IPS-20b (cell line): ENCODE measurements around the gene MEG3.
"Not testable (repeated sequence)": the region's sequence is repeated elsewhere in the genome, so short reads cannot be mapped to it uniquely, and the experiment has no call there.

Source experiments
- H3K27ac ChIP-seq: one replicate; pipeline ENCODE4 v1.5.1; 2013; ENCODE audit warnings: low read length
- H3K27me3 ChIP-seq: 2 replicates; pipeline ENCODE4 v1.6.1; 2013; ENCODE audit warnings: mild to moderate bottlenecking, low read length, inconsistent platforms; ENCODE audit not compliant: insufficient read depth
- H3K36me3 ChIP-seq: 2 replicates; pipeline ENCODE4 v1.6.1; 2013; ENCODE audit warnings: low read depth, mild to moderate bottlenecking, inconsistent platforms, low read length, moderate library complexity; ENCODE audit not compliant: insufficient read depth
- H3K4me1 ChIP-seq: 2 replicates; pipeline ENCODE4 v1.6.1; 2013; ENCODE audit warnings: mild to moderate bottlenecking, control low read depth, inconsistent platforms, low read length, moderate library complexity; ENCODE audit not compliant: insufficient read depth
- H3K4me3 ChIP-seq: 2 replicates; pipeline ENCODE4 v1.5.1; 2013; ENCODE audit warnings: mild to moderate bottlenecking, low read length, inconsistent platforms
- H3K9ac ChIP-seq: 2 replicates; pipeline ENCODE4 v1.6.1; 2013; ENCODE audit warnings: low read depth, mild to moderate bottlenecking, inconsistent platforms, low read length, moderate library complexity
- H3K9me3 ChIP-seq: 2 replicates; pipeline ENCODE4 v1.6.1; 2013; ENCODE audit warnings: mild to moderate bottlenecking, low read depth, low read length, inconsistent platforms; ENCODE audit not compliant: insufficient read depth

The MEG3 gene

GRCh38 chr14:100818221-100818699, 7.7 kb upstream of the MEG3 start:
- Histone ChIP-seq H3K9ac (no peak overlapping the region), H3K27me3 (no peaks in the 10 kb centered on the region), H3K4me3 (no peak overlapping the region), H3K4me1 (peaks cover 5% of the 10 kb centered on the region; the same call in 1 of the 2 replicates), H3K9me3 (no peaks in the 10 kb centered on the region), H3K27ac (no peak overlapping the region), H3K36me3 (no peaks in the 10 kb centered on the region)

- not testable (repeated sequence) for H3K27me3 ChIP-seq, H3K27ac ChIP-seq, H3K36me3 ChIP-seq, H3K9ac ChIP-seq, H3K9me3 ChIP-seq, H3K4me3 ChIP-seq, H3K4me1 ChIP-seq
Measured at GRCh38 chr14:100818923-100819322, 7.0 kb upstream of the MEG3 start.

DNA sequence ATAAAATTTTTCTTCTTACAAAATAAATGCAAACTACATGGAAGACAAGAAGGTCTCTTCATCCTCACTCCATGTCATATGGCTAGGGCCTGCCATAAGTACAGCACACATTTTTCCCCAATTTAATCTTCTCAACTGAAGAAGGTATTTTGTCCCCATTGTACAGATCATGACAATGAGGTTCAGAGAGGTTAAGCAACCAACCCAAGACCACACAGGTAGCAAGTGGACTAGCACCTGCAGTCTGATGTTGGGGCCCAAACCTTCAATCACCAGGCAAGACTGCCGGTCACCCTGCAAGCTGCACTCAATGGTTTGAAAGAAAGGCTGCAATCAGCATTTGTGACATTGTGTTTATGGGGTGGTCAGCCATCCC, 6.5 kb upstream of the MEG3 start:
- Histone ChIP-seq H3K4me1 (peaks cover 5% of the 10 kb centered on the region; the same call in 1 of the 2 replicates), H3K27me3 (no peaks in the 10 kb centered on the region), H3K4me3 (no peak overlapping the region), H3K9me3 (no peaks in the 10 kb centered on the region), H3K36me3 (no peaks in the 10 kb centered on the region), H3K27ac (no peak overlapping the region), H3K9ac (no peak overlapping the region)

DNA sequence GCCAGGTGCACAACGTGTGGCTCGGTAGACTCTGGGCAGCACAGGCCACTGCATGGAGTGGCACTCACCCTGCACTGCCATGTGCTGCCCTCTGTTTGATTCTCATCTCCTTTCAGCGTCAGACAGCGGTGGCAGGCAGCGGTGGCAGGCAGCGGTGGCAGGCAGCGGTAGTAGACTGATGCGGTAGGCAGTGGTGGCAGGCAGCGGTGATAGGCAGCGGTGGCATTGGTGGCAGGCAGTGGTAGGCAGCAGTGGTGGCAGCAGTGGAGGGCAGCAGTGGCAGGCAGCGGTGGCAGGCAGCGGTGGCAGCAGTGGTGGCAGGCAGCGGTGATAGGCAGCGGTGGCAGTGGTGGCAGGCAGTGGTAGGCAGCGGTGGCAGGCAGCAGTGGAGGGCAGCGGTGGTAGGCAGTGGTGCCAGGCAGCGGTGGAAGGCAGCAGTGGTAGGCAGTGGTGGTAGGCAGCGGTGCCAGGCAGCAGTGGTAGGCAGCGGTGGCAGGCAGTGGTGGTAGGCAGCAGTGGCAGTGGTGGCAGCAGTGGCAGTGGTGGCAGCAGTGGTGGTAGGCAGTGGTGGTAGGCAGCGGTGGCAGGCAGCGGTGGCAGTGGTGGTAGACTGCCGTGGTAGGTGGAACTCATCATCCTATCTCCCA, 6.0 kb upstream of the MEG3 start:
- H3K36me3 ChIP-seq = no peaks in the 10 kb centered on the region
- no peak overlapping the region for H3K9ac ChIP-seq
- no peak overlapping the region for H3K27ac ChIP-seq
- no peaks in the 10 kb centered on the region for H3K9me3 ChIP-seq
- peaks cover 5% of the 10 kb centered on the region; the same call in 1 of the 2 replicates for H3K4me1 ChIP-seq
- H3K27me3 ChIP-seq = no peaks in the 10 kb centered on the region
- H3K4me3 ChIP-seq = no peak overlapping the region

DNA sequence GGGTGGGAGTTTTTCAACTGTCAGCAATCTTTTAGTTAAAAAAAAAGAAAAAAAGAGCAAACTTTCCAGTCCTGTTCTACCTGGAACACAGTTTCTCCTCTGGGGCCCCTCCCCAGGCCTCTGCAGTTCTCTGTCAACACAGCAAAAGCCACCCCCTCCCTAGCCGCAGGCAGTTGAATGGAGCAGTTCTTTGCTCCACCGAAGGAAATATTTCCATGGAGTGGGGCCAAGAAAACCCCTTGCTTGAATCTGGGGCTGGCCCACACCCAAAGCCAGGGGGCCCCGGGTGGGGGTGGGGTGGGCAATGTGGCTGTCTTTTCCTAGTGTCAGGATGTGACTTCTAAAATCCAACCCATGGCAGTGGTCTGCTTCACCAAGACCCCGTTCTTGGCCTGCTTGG, 5.0 kb upstream of the MEG3 start:
- H3K4me3 ChIP-seq = no peak overlapping the region
- H3K27me3 ChIP-seq = no peaks in the 10 kb centered on the region
- peaks cover 5% of the 10 kb centered on the region; the same call in 1 of the 2 replicates for H3K4me1 ChIP-seq
- no peaks in the 10 kb centered on the region for H3K9me3 ChIP-seq
- H3K27ac ChIP-seq = no peak overlapping the region
- H3K9ac ChIP-seq = no peak overlapping the region
- H3K36me3 ChIP-seq = no peaks in the 10 kb centered on the region

DNA sequence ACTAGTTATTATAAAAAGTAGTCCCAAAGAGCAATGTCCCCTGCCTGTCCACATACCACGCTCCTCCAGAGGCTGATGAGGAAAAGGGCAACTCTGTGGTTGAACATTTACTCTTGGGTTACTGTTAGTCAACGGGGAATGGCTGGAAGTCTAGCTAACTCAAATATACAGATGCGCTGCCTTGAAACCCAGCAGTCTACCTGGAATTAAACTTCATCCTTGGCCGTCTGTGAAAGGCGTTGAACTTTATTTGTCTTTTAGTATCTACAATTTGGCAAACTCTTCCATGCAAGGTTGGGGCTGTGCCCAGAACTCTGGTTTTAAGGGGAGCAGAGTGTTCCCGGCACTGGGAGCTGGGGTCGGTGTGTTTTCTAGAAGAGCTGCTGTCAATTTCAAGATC, 3.9 kb upstream of the MEG3 start:
- no peak overlapping the region for H3K4me3 ChIP-seq
- H3K36me3 ChIP-seq = no peaks in the 10 kb centered on the region
- peaks cover 8% of the 10 kb centered on the region; the same call in 1 of the 2 replicates for H3K9me3 ChIP-seq
- H3K27me3 ChIP-seq = no peaks in the 10 kb centered on the region
- no peak overlapping the region for H3K27ac ChIP-seq
- no peaks in the 10 kb centered on the region for H3K4me1 ChIP-seq
- no peak overlapping the region for H3K9ac ChIP-seq

GRCh38 chr14:100822532-100823296, 3.2 kb upstream of the MEG3 start:
- no peaks in the 10 kb centered on the region for H3K4me1 ChIP-seq
- H3K27ac ChIP-seq = no peak overlapping the region
- no peak overlapping the region for H3K4me3 ChIP-seq
- no peaks in the 10 kb centered on the region for H3K27me3 ChIP-seq
- H3K36me3 ChIP-seq = no peaks in the 10 kb centered on the region
- H3K9me3 ChIP-seq = peaks cover 8% of the 10 kb centered on the region; the same call in 1 of the 2 replicates
- no peak overlapping the region for H3K9ac ChIP-seq

DNA sequence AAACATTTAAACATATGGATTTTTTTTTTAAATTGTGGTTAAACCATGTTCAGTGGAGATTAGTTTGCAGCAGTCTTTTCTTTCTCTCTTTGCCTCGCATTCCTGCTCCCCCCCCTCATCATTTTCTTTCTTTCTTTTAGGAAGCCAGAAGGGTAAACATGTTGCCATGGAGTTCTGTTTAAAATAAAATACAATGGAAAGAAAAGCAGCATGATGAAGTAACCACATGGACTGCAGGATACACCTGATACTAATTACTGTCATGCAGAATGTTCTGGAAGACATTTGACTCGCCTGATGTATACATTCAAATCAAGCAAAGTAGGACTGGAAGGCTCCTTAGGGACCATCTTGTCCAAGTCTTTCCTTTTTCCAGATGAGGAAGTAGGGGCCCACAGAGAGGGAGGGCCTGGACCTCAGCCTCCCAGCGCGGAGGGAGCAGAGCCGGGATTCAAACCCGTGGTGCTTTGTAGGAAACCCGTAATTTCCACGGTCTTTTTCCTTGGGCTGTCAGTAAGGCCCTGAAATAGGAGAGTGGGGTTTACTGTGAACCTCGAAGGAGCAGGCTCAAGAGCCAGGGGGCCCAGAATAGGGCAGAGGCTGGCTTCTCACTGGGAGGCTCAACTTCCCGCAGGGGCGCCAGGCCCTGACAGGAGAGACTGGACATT, 2.4 kb upstream of the MEG3 start:
- H3K9me3 ChIP-seq = peaks cover 8% of the 10 kb centered on the region; the same call in 1 of the 2 replicates
- no peaks in the 10 kb centered on the region for H3K36me3 ChIP-seq
- H3K27ac ChIP-seq = no peak overlapping the region
- no peak overlapping the region for H3K9ac ChIP-seq
- no peaks in the 10 kb centered on the region for H3K27me3 ChIP-seq
- H3K4me1 ChIP-seq = no peaks in the 10 kb centered on the region
- H3K4me3 ChIP-seq = no peak overlapping the region

- Histone ChIP-seq H3K9ac (no peak overlapping the region), H3K4me3 (no peak overlapping the region), H3K27me3 (no peaks in the 10 kb centered on the region), H3K9me3 (peaks cover 8% of the 10 kb centered on the region; the same call in 1 of the 2 replicates), H3K4me1 (no peaks in the 10 kb centered on the region), H3K36me3 (no peaks in the 10 kb centered on the region), H3K27ac (no peak overlapping the region)
Measured at GRCh38 chr14:100824091-100824551, 1.8 kb upstream of the MEG3 start.

DNA sequence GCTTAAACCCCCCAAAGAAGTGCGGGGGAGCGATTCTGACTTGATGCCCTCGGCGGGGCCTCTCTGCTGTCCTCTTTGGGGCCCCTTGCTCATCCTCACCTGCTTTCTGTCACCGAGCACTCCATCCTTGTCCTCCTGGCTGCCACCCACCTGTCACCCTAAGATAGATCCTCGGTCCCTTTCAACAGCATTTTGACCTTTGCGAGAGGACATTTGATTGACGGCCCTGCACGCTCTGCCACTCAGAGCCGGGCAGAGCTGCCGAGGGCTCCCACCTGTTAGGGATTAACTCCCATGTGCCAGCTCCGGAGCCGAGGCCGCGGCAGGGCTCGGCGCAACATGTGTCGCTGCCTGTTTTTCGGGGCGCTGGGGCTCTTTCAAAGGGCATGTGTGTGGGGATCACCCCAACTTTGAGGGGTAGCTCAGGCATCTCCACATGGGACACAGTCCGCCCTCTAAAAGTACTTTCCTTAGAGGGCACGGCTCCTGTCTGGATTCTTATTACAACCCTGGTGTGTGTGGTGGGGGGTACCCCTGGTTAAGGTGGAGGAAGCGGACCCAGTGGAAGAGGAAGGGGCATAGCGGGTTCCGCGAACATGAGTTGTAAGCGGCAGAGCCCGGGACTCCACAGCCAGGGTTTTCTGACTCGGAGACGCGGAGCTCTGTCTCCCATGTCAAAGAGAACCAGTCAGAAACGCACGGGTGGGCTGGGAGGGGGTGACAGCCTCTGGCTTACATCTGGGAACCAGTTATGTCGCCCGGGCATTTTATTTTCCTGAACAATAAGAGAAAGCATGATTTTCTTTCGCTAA, 811 bp upstream of the MEG3 start:
- Histone ChIP-seq H3K4me1 (peaks cover 7% of the 10 kb centered on the region; the same call in 1 of the 2 replicates), H3K9me3 (peaks cover 8% of the 10 kb centered on the region; the same call in 1 of the 2 replicates), H3K36me3 (no peaks in the 10 kb centered on the region), H3K9ac (no peak overlapping the region), H3K27ac (no peak overlapping the region), H3K4me3 (no peak overlapping the region), H3K27me3 (no peaks in the 10 kb centered on the region)
